GM06990 (cell line): ENCODE results near the gene SYNE2.

ENCODE experiments used
- DNase-seq: peaks from one replicate; pipeline ENCODE4 v3.0.0-alpha.2; 2011; ENCODE audit not compliant: insufficient read length; ENCODE audit errors: extremely low read depth
- H3K27me3 ChIP-seq: replicated peaks from 2 replicates; pipeline ENCODE4 v1.6.0; 2011; ENCODE audit warnings: low read length; ENCODE audit not compliant: control insufficient read depth, insufficient read depth
- H3K36me3 ChIP-seq: 2 replicates; pipeline ENCODE4 v1.5.1; 2011; ENCODE audit warnings: low read length; ENCODE audit not compliant: control insufficient read depth, insufficient read depth
- H3K4me3 ChIP-seq: replicated peaks from 2 replicates; pipeline ENCODE4 v1.5.1; 2011; ENCODE audit warnings: low read depth, mild to moderate bottlenecking, control low read depth, low read length
- TF ChIP-seq, protein P1 (sequence below): IDR thresholded peaks from 2 replicates; pipeline ENCODE4 v1.5.1; 2011; ENCODE audit warnings: low read length, control low read depth, mild to moderate bottlenecking, inconsistent platforms; ENCODE audit not compliant: insufficient read depth, poor library complexity, severe bottlenecking

The SYNE2 gene

DNA sequence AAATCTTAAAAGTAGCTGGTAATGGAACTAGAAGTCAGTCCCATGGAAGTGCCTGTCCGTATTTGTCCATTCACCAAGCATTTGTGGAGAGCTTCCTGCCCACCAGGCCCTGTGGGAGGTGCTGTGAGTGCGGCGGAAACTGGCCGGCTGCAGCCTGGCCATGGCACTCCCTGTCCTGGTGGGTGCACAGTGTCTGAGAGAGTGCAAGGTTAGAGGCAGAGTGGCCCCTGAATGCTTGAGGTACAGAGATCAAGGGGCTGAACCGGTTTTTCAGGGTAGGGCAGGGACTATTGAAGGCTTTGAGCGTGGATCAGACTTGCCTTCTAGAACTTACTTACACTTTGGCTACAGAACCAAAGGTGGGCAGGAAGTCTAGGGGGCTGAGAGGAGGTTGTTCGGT, 348.5 kb downstream of the SYNE2 start:
- H3K4me3 ChIP-seq: no peak overlapping the region
- TF ChIP-seq, protein P1, sequence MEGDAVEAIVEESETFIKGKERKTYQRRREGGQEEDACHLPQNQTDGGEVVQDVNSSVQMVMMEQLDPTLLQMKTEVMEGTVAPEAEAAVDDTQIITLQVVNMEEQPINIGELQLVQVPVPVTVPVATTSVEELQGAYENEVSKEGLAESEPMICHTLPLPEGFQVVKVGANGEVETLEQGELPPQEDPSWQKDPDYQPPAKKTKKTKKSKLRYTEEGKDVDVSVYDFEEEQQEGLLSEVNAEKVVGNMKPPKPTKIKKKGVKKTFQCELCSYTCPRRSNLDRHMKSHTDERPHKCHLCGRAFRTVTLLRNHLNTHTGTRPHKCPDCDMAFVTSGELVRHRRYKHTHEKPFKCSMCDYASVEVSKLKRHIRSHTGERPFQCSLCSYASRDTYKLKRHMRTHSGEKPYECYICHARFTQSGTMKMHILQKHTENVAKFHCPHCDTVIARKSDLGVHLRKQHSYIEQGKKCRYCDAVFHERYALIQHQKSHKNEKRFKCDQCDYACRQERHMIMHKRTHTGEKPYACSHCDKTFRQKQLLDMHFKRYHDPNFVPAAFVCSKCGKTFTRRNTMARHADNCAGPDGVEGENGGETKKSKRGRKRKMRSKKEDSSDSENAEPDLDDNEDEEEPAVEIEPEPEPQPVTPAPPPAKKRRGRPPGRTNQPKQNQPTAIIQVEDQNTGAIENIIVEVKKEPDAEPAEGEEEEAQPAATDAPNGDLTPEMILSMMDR: no peak
- no peaks in the 10 kb centered on the region for H3K27me3 ChIP-seq
- no peaks in the 10 kb centered on the region; the same call in 1 of the 2 replicates for H3K36me3 ChIP-seq
- no peak for DNase-seq

DNA sequence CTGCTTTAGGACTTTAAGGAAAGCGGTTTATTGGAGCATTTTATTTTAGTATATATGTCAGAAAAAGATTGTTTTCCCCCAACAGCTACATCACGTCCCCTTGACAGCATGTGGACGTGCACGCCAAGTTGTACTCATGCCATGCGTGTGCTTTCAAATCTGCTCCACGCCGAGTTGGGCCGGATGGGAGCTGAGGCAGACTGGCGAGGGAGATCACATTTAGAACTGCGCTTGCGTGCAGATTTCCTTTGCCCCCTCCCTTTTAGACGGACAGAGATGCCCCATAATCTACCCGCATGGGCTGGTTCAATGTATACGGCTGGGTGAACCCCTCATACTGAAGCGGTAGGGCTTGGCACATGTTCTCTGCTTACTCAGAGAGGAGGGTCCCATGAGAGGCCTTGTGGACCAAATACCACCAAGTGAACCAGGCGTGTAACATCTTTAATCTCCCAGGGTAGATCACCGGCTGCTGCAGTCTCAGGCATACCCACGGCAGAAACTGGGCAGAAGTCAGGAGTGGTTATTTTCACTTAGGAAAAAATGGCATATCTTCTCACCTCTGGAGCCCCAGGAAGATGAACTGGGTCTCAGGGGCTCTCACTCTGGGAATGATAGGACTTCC, 349.2 kb downstream of the SYNE2 start:
- TF ChIP-seq, protein P1: no peak
- Histone ChIP-seq H3K27me3 (no peaks in the 10 kb centered on the region), H3K4me3 (no peak overlapping the region), H3K36me3 (no peaks in the 10 kb centered on the region; the same call in 1 of the 2 replicates)
- no peak for DNase-seq

DNA sequence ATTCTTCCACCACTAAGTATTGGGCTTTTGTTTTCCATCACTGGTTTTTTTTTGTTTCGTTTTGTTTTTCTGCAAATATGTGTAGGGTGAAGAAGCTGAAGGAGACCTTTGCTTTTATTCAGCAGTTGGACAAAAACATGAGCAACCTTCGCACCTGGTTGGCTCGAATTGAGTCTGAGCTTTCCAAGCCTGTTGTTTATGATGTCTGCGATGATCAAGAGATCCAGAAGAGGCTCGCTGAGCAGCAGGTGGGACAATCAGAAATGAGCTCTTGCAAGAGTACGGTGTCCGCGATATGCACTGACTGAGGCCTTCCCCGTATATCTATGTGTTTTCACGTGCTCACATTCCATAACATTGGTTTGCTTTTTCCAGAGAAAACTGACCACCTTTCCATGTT, 349.9 kb downstream of the SYNE2 start:
- no peak for DNase-seq
- TF ChIP-seq, protein P1: no peak
- H3K27me3 ChIP-seq: no peaks in the 10 kb centered on the region
- no peaks in the 10 kb centered on the region; the same call in 1 of the 2 replicates for H3K36me3 ChIP-seq
- no peak overlapping the region for H3K4me3 ChIP-seq

DNA sequence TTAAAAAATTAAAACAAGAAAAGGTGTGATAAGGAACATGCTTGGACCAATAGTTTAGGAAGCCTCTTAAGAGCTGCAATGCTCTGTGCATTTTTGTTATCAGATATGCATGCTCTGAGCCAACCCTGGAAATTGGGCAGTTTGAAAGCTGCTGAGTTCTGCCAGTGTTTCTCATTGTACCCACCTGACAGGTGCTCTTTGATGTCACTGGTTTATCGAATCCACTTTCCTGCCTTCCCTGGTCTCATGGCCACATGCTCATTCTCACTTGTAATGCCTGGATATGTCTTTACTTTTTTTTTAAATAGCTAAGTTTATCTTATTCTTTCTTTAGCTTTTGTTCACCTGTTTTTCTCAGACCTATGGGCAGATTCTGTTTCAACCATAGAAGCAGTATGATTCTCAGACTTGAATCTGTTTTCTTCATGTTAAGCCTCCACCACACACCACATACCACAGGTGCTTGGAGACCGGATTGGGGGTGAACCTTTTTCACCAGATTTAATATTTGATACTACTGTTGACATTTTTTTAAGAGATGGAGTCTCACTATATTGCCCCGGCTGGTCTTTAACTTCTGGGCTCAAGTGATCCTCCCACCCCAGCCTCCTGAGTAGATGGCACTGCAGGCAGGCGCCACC, 350.7 kb downstream of the SYNE2 start:
- TF ChIP-seq, protein P1: no peak

DNA sequence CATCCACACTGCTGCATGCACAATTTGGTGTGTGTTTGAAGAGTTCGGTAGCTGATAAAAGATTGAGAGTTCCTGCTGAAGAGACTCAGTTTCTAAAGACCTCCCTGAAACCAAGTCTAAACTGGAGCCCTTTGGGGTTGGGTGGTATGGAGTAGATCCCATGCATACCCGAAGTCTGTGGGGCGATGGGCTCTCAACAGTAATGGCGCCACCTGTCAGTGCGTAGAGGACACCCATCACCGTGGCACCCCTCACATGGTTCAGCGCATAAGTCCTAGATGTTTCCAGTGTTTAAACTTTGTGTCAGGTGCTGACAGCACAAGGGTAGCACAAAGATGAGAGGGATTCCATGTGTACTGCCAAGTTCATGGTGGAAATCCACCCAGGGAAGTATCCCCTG, 355.5 kb downstream of the SYNE2 start:
- TF ChIP-seq, protein P1: no peak
- H3K4me3 ChIP-seq: no peak overlapping the region
- no peaks in the 10 kb centered on the region for H3K27me3 ChIP-seq
- no peak for DNase-seq
- H3K36me3 ChIP-seq: peaks cover 12% of the 10 kb centered on the region

More for the DNA sequence above, 350.7 kb downstream of the SYNE2 start:
- Histone ChIP-seq H3K36me3 (peaks cover 1% of the 10 kb centered on the region; the same call in 1 of the 2 replicates), H3K4me3 (no peak overlapping the region), H3K27me3 (no peaks in the 10 kb centered on the region)
- no peak for DNase-seq
